BE2C (cell line): ENCODE data around the gene WNT7B.

Experiments
- DNase-seq: peaks from one replicate; pipeline ENCODE4 v3.0.0-alpha.2; 2020
- H3K27me3 ChIP-seq: fragments of 250-450 bp; sonication (Bioruptor Pico); 2 replicates; pipeline ENCODE4 v1.5.1; 2020; ENCODE audit warnings: mild to moderate bottlenecking
- H3K36me3 ChIP-seq: fragments of 250-450 bp; sonication (Bioruptor Pico); 2 replicates; pipeline ENCODE4 v1.5.1; 2020; ENCODE audit warnings: mild to moderate bottlenecking
- H3K4me1 ChIP-seq: fragments of 250-450 bp; sonication (Bioruptor Pico); 2 replicates; pipeline ENCODE4 v1.5.1; 2020
- H3K4me3 ChIP-seq: 2 replicates; pipeline ENCODE4 v1.5.1; 2011; ENCODE audit warnings: low read depth, low read length
- H3K9me3 ChIP-seq: fragments of 250-450 bp; sonication (Bioruptor Pico); 2 replicates; pipeline ENCODE4 v1.5.1; 2020
- CTCF ChIP-seq: IDR thresholded peaks from 2 replicates; pipeline ENCODE4 v1.5.1; 2012; ENCODE audit warnings: mild to moderate bottlenecking, low read depth, low read length

The WNT7B gene

GRCh38 chr22:45926433-45926832, 50.5 kb downstream of the WNT7B start:
- H3K9me3 ChIP-seq = no peaks in the 10 kb centered on the region
- H3K4me1 ChIP-seq = peaks cover 16% of the 10 kb centered on the region
- TF ChIP-seq CTCF = no peak
- DNase-seq = no peak
- no peaks in the 10 kb centered on the region for H3K36me3 ChIP-seq
- H3K4me3 ChIP-seq = no peak overlapping the region
- no peaks in the 10 kb centered on the region for H3K27me3 ChIP-seq

DNA sequence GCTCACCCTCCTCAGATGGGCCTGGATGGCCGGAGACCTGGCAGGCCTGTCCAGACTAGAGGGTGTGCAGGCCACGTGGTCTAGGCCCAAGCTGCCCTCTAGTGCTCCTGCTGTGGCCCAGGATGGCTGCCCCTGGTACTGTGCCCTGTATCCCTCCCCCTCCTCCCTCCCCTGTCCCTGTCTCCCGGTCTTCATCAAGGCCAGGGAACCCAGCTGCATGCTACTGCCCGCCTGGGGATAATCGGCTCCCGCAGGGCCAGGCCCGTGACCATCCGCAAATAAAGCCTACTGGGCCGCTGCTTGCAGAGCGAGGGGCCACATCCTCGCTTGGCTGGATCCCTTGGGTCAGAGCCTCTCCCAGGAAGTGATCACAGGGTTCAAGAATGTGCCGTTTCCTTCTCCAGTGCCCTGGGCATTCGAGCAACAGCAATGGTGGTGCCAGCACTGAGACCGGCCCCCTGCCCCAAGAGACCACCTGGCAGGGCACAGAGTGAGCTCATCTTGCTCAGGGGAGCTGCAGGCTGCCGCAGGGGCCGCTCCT, 51.1 kb downstream of the WNT7B start:
- DNase-seq = no peak
- no peak overlapping the region for H3K4me3 ChIP-seq
- H3K27me3 ChIP-seq = no peaks in the 10 kb centered on the region
- no peaks in the 10 kb centered on the region for H3K9me3 ChIP-seq
- H3K36me3 ChIP-seq = no peaks in the 10 kb centered on the region
- H3K4me1 ChIP-seq = peaks cover 10% of the 10 kb centered on the region
- no peak for TF ChIP-seq CTCF

DNA sequence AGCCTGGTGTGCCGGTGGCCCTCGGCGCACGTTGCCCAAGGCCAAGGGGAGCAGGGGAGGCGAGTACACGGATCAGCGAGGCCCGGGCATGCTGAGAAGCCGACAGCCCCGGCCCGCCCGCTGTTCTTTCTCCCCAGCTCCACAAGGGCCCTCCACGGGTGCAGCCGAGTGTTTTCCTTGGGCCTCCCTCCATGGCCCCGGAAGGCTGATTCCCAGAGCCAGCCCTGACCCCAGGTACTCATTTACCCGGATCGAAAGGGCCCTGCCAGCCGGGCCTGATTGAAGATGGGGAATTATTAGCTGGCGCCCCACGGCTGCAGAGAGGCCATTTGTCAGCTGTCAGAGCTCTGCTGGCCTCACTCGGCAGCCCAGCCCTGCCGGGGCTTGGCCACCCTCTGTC, 53.1 kb downstream of the WNT7B start:
- DNase-seq = no peak
- TF ChIP-seq CTCF = no peak
- Histone ChIP-seq H3K4me3 (no peak overlapping the region), H3K4me1 (peaks cover 10% of the 10 kb centered on the region), H3K27me3 (no peaks in the 10 kb centered on the region), H3K36me3 (no peaks in the 10 kb centered on the region), H3K9me3 (no peaks in the 10 kb centered on the region)

- peaks cover 15% of the 10 kb centered on the region for H3K4me1 ChIP-seq
- no peak overlapping the region for H3K4me3 ChIP-seq
- H3K27me3 ChIP-seq = no peaks in the 10 kb centered on the region
- H3K9me3 ChIP-seq = no peaks in the 10 kb centered on the region
- no peak for TF ChIP-seq CTCF
- H3K36me3 ChIP-seq = no peaks in the 10 kb centered on the region
- no peak for DNase-seq
Observed at GRCh38 chr22:45923212-45923611, 53.8 kb downstream of the WNT7B start.

- no peaks in the 10 kb centered on the region for H3K36me3 ChIP-seq
- TF ChIP-seq CTCF = no peak
- H3K9me3 ChIP-seq = no peaks in the 10 kb centered on the region
- no peaks in the 10 kb centered on the region for H3K27me3 ChIP-seq
- H3K4me3 ChIP-seq = no peak overlapping the region
- H3K4me1 ChIP-seq = peaks cover 15% of the 10 kb centered on the region
- no peak for DNase-seq
Observed at GRCh38 chr22:45922661-45923060, 54.3 kb downstream of the WNT7B start.

DNA sequence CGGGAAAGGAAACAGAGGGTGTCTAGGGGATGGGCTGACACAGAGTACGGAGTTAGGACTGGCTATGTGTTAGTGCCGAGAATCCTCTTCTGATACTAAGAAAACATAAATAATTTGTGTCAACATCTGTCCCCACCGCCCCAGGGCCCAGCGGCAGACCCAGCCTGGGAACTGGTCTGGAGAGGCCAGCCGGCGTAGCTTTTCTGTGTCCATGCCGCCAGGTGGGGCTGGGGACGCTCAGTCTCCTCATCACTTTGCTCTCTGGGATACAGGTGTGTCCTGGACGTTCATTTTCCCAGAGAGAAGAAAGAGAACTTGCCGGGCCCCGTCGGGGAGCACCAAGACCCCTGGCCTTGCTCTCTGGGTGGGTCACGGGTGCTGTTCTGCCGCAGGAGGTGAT, 54.7 kb downstream of the WNT7B start:
- H3K4me1 ChIP-seq = peaks cover 15% of the 10 kb centered on the region
- H3K27me3 ChIP-seq = no peaks in the 10 kb centered on the region
- no peaks in the 10 kb centered on the region for H3K36me3 ChIP-seq
- no peak for TF ChIP-seq CTCF
- H3K4me3 ChIP-seq = no peak overlapping the region
- no peaks in the 10 kb centered on the region for H3K9me3 ChIP-seq
- no peak for DNase-seq
